Spinal cord (tissue), 10 donors: Measurements from ENCODE around the gene TST. TPM values are rescaled to one million over a fixed set of nuclear protein-coding genes. Genes with fewer than 3 reads are reported as not detected.

Experiments
- DNase-seq, 6 donors: peaks; one replicate each; pipeline versions ENCODE4 v3.0.0 to v3.0.0-alpha.2; 2013 to 2015; ENCODE audit warnings: low spot score in 6 of 6, low read depth in 4 of 6
- H3K27ac ChIP-seq: one replicate; pipeline ENCODE4 v1.5.1; 2013; ENCODE audit warnings: low read depth, low read length, control low read depth
- H3K27me3 ChIP-seq: one replicate; pipeline ENCODE4 v1.6.1; 2013; ENCODE audit warnings: low read length; ENCODE audit not compliant: control insufficient read depth, insufficient read depth
- H3K36me3 ChIP-seq: one replicate; pipeline ENCODE4 v1.6.1; 2013; ENCODE audit warnings: low read length; ENCODE audit not compliant: control insufficient read depth, insufficient read depth
- H3K4me1 ChIP-seq: one replicate; pipeline ENCODE4 v1.6.1; 2013; ENCODE audit warnings: low read length; ENCODE audit not compliant: control insufficient read depth, insufficient read depth
- H3K4me3 ChIP-seq: one replicate; pipeline ENCODE4 v1.5.1; 2013; ENCODE audit warnings: low read depth, low read length, control low read depth
- H3K9me3 ChIP-seq: one replicate; pipeline ENCODE4 v1.6.1; 2013; ENCODE audit warnings: low read length; ENCODE audit not compliant: control insufficient read depth, insufficient read depth
- WGBS: methylation state at CpG from one replicate; pipeline ENCODE4 v1.1.5; 2013; ENCODE audit warnings: missing lambda C conversion rate; ENCODE audit not compliant: insufficient coverage; 5-methylcytosine and 5-hydroxymethylcytosine counted together
- polyA plus RNA-seq, 2 donors: library from polyadenylated mRNA; unstranded; fragments of 120-200 nt; gene quantifications; one replicate each; pipeline ENCODE4 v1.2.1, GENCODE V29; 2013; ENCODE audit not compliant: insufficient read length in 2 of 2
- total RNA-seq, 2 donors: library from RNA; depleted of rRNA in 1 of 2; stranded (reverse); fragments of 120-200 nt in 1 of 2; fragments of >200 nt in 1 of 2; gene quantifications; one replicate each; pipeline versions ENCODE4 v1.2.3 to v1.2.4, GENCODE V29; 2013 to 2014
- donor health status: healthy.

Gene TST
- total and polyA plus RNA-seq, 4 donors, result 13.6 to 45.7 (median 21.2) TPM

GRCh38 chr22:37017356-37017755 is 1.9 kb downstream of the TST start:
- no peaks in the 10 kb centered on the region for H3K27me3 ChIP-seq
- peaks cover 64% of the 10 kb centered on the region for H3K4me1 ChIP-seq
- no peak overlapping the region for H3K27ac ChIP-seq
- no peak overlapping the region for H3K4me3 ChIP-seq
- H3K36me3 ChIP-seq, result peaks cover 12% of the 10 kb centered on the region
- WGBS, result 65% methylated on average over 9 of the region's 10 CpGs
- H3K9me3 ChIP-seq, result no peaks in the 10 kb centered on the region
- DNase-seq, result no peak

DNA sequence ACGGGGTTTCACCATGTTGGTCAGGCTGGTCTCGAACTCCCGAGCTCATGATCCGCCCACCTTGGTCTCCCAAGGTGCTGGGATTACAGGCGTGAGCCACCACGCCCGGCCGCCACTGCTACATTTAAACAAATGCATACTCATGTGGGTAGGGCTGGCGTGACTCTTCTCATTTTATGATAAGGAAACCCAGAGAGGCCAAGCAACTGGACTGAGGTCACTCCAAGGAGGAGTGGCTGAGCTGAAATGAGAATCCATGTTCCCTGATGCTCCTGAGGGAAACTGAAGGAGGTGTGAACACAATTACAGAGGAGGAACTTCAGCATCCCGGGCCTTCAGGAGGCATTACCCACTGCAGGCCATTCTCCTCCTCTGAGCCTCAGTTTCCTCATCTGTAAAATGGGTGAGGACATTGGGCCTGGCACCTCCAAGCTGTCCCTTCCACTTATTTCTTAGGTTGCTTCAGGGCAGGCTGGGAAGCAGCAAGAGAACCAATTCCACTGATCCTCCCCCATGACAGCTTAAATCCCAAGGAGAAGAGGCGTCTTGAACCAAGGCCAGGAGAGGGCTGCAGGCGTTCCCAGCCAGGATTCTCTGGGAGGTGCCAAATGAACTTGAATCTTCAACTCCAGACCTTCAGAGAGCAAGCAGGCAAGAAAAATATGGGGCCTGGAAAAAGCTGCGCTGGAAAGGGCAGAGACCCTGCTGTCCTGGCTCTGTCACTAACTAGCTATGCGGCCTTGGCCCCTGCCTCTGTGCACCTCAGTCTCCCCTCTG is 2.9 kb downstream of the TST start:
- no peak for DNase-seq

GRCh38 chr22:37015587-37015878 is 3.7 kb downstream of the TST start:
- Histone ChIP-seq H3K27ac (no peak overlapping the region), H3K27me3 (no peaks in the 10 kb centered on the region), H3K36me3 (peaks cover 16% of the 10 kb centered on the region), H3K4me3 (no peak overlapping the region), H3K9me3 (no peaks in the 10 kb centered on the region), H3K4me1 (peaks cover 55% of the 10 kb centered on the region)
- no peak for DNase-seq
- WGBS, result 98% methylated on average over 3 of the region's 4 CpGs

More for the DNA sequence above, 2.9 kb downstream of the TST start:
- Histone ChIP-seq H3K27ac (no peak overlapping the region), H3K4me3 (no peak overlapping the region), H3K4me1 (peaks cover 63% of the 10 kb centered on the region), H3K9me3 (no peaks in the 10 kb centered on the region), H3K27me3 (no peaks in the 10 kb centered on the region), H3K36me3 (peaks cover 12% of the 10 kb centered on the region)
- WGBS, result 90% methylated on average over 10 of the region's 14 CpGs

DNA sequence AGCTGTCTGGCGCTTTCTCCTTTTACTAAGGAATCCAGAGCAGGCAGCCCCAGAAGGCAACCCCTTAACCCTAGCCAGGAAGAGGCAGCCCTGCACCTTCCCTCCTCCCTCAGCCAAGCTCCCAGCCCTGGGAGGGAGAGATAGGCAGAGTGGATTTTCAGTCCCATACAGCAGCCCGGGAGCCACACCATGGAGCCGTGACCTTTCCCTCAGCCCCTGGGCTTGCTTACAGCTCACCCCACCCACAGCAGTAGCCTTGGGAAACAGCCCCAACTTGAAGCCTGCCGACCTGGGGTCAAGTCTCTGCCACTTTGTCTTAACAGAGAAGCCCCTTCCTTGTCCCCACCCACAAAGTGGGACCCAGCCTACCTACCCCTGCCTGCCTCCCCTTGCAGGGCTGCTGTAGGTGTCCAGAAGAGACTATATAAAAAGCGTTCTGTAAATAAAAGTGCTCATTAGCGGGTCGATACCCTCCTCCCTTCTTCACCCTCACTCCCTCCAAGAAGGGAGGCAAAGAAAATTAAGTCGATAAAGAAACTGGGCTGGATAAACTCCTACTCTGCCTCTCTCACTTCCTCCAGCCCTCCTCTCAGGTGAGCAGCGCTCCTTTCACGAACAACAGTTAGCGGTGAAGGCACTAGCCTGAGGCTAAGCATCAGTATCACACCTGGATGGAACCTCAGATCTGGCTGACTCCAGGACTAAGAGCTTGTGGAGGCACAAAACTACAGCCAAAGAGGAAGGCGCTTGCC is 4.2 kb downstream of the TST start:
- no peak overlapping the region for H3K4me3 ChIP-seq
- no peak overlapping the region for H3K27ac ChIP-seq
- 84% methylated on average over 10 of the region's 12 CpGs for WGBS
- peaks cover 19% of the 10 kb centered on the region for H3K36me3 ChIP-seq
- H3K9me3 ChIP-seq, result no peaks in the 10 kb centered on the region
- H3K4me1 ChIP-seq, result peaks cover 51% of the 10 kb centered on the region
- DNase-seq, result no peak
- H3K27me3 ChIP-seq, result no peaks in the 10 kb centered on the region

GRCh38 chr22:37014415-37014806 is 4.8 kb downstream of the TST start:
- Histone ChIP-seq H3K4me1 (peaks cover 51% of the 10 kb centered on the region), H3K27ac (no peak overlapping the region), H3K36me3 (peaks cover 19% of the 10 kb centered on the region), H3K9me3 (no peaks in the 10 kb centered on the region), H3K27me3 (no peaks in the 10 kb centered on the region), H3K4me3 (no peak overlapping the region)
- 50% methylated on average over 2 of the region's 4 CpGs for WGBS
- no peak for DNase-seq

- 84% methylated on average over 5 of the region's 10 CpGs for WGBS
- no peaks in the 10 kb centered on the region for H3K27me3 ChIP-seq
- no peak for DNase-seq
- no peak overlapping the region for H3K27ac ChIP-seq
- no peak overlapping the region for H3K4me3 ChIP-seq
- no peaks in the 10 kb centered on the region for H3K9me3 ChIP-seq
- H3K4me1 ChIP-seq, result peaks cover 40% of the 10 kb centered on the region
- peaks cover 13% of the 10 kb centered on the region for H3K36me3 ChIP-seq
Observed at GRCh38 chr22:37012956-37013355, 6.3 kb downstream of the TST start.

DNA sequence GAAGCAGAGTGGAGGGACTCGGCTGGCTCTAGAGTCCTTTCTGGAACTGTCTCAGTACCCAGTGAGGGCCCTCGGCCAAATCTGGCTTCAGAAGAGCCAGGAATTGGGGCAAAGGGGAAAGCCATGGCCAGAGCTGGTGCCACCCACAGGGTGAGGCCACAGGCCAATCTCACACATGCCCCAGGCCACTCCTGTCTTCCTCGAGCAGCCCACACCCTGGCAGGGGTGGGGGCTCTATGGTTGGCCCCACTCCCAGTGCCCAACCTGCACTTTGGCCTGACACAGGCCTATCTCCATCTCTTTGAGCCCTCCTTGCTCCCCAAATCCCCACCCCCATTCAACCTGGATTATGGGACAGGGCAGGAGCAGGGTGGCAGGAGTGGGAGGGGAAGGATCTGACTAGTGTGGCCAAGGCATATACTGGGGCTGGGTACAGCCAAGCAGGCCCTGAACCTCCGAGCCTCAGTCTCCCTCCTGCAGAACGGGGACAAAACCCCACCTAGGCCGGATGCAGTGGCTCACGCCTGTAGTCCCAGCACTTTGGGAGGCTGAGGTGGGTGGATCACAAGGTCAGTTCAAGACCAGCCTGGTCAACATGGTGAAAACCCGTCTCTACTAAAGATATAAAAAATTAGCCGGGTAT is 6.9 kb downstream of the TST start:
- Histone ChIP-seq H3K27ac (no peak overlapping the region), H3K4me1 (peaks cover 34% of the 10 kb centered on the region), H3K36me3 (peaks cover 13% of the 10 kb centered on the region), H3K27me3 (no peaks in the 10 kb centered on the region), H3K9me3 (no peaks in the 10 kb centered on the region), H3K4me3 (no peak overlapping the region)
- peak in 1 of 6 donors; percentile 33 for DNase-seq
- WGBS, result 76% methylated on average over 9 of the region's 9 CpGs

GRCh38 chr22:37011472-37011871 is 7.8 kb downstream of the TST start:
- Histone ChIP-seq H3K9me3 (no peaks in the 10 kb centered on the region), H3K27ac (no peak overlapping the region), H3K4me1 (peaks cover 25% of the 10 kb centered on the region), H3K36me3 (peaks cover 10% of the 10 kb centered on the region), H3K27me3 (no peaks in the 10 kb centered on the region), H3K4me3 (no peak overlapping the region)
- DNase-seq, result no peak
- 88% methylated on average over 1 of the region's 3 CpGs for WGBS

DNA sequence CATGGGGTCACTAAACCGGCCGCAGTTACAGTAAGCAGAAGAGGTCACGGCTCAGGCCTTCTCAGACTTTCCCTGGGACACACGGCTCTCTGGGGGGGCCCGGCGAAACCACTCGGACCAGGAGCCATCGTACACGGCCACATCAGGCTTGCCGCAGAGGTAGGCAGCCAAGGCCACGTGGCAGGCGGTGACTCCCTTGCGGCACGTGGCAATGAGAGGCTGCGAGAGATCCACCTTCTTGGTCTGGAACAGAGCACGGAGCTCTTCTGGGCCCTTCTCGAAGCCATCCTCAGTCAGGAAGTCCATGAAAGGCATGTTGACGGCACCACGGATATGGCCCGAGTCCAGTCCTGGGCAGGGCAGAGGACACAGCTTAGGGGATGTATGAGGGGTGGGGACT is 8.3 kb downstream of the TST start:
- no peak overlapping the region for H3K4me3 ChIP-seq
- H3K36me3 ChIP-seq, result peaks cover 7% of the 10 kb centered on the region
- no peak overlapping the region for H3K27ac ChIP-seq
- peaks cover 24% of the 10 kb centered on the region for H3K4me1 ChIP-seq
- H3K27me3 ChIP-seq, result no peaks in the 10 kb centered on the region
- DNase-seq, result no peak
- no peaks in the 10 kb centered on the region for H3K9me3 ChIP-seq
- WGBS, result 93% methylated on average over 20 of the region's 20 CpGs
